GM12891 (cell line): ENCODE measurements around the gene PTPRS.

ENCODE experiments used
- POLR2A ChIP-seq: IDR thresholded peaks from 2 replicates; pipeline ENCODE4 v1.6.1; 2011; ENCODE audit warnings: low read depth, low read length, control low read depth
- POLR2AphosphoS5 ChIP-seq: IDR thresholded peaks from 2 replicates; pipeline ENCODE4 v1.6.1; 2011; ENCODE audit warnings: low read depth, low read length, control low read depth
- SPI1 ChIP-seq: IDR thresholded peaks from 2 replicates; pipeline ENCODE4 v1.6.1; 2011; ENCODE audit warnings: low read depth, low read length, control low read depth
- TAF1 ChIP-seq: IDR thresholded peaks from 2 replicates; pipeline ENCODE4 v1.6.1; 2011; ENCODE audit warnings: low read depth, low read length, control low read depth

GRCh38 chr19:5339950-5340636, 519 bp downstream of the PTPRS start:
- no peak for TF ChIP-seq POLR2A
- TF ChIP-seq POLR2AphosphoS5: no peak
- TF ChIP-seq TAF1: no peak
- TF ChIP-seq SPI1: no peak
